ENCODE data around the gene TMEM150C.

DNA sequence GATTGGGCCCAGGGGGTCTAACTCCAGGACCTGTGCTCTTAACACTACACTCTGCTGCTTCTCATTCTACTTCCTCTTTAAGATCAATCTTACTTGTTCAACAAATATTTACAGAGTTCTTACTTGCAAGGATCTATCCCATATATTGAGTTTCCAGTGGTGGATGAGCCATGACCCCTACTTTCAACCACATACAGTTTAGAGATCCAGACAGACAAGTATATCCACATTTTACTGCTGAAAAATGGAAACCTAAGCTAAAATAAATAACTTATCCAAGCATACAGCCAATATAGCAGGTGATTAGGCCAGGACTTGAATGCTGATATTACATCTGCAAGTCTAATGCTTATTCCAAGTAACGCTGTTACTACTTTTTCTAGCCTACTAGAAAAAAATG, 18.7 kb downstream of the TMEM150C start:
- TF ChIP-seq, protein P1, sequence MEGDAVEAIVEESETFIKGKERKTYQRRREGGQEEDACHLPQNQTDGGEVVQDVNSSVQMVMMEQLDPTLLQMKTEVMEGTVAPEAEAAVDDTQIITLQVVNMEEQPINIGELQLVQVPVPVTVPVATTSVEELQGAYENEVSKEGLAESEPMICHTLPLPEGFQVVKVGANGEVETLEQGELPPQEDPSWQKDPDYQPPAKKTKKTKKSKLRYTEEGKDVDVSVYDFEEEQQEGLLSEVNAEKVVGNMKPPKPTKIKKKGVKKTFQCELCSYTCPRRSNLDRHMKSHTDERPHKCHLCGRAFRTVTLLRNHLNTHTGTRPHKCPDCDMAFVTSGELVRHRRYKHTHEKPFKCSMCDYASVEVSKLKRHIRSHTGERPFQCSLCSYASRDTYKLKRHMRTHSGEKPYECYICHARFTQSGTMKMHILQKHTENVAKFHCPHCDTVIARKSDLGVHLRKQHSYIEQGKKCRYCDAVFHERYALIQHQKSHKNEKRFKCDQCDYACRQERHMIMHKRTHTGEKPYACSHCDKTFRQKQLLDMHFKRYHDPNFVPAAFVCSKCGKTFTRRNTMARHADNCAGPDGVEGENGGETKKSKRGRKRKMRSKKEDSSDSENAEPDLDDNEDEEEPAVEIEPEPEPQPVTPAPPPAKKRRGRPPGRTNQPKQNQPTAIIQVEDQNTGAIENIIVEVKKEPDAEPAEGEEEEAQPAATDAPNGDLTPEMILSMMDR (IDR thresholded peaks at IDR 0.05; ENCODE audit: insufficient read depth, low read depth, low read length): no peak
- no peak for TF ChIP-seq EZH2 (IDR thresholded peaks at IDR 0.05; ENCODE audit: insufficient read depth, low read length)
